ENCODE data around the gene GPI. TPM values are rescaled to one million over a fixed set of nuclear protein-coding genes. Genes with fewer than 3 reads are reported as not detected.

The GPI gene
- total and polyA plus RNA-seq, 2 donors (not counting 3 experiments of a cell fraction or from before 2014, with no cell fraction given): 131 to 273 TPM

- no peak overlapping the region for H2AFZ ChIP-seq (ENCODE audit: low read depth, low read length)
- no peaks in the 10 kb centered on the region for H3K9me3 ChIP-seq (replicated peaks; ENCODE audit: control insufficient read depth, insufficient read depth, low read length)
- dilution Hi-C loops (cut with MboI; ENCODE audit: extremely low pct_ligation_motif_present, low sequenced_read_pairs): loop anchor here (10.0 kb wide), 1 partner anchor 55 kb away; no protein-coding TSS in a partner anchor
- H3K36me3 ChIP-seq (ENCODE audit: control insufficient read depth in 2 of 2, extremely low read depth in 1 of 2, insufficient read depth in 2 of 2, low read length in 2 of 2): peaks cover 7 to 15% of the 10 kb centered on the region in 2 experiments
- DNase-seq (ENCODE audit: low read depth, low spot score) (peak; percentile 60), FAIRE-seq (peak; percentile 8)
- peak overlapping the region; percentile 72 for H3K4me2 ChIP-seq (ENCODE audit: insufficient read depth, low read length)
- peaks cover 49% of the 10 kb centered on the region for H3K4me1 ChIP-seq (ENCODE audit: control insufficient read depth, extremely low read depth, insufficient read depth, low read length)
- ChIA-PET POLR2A (interaction anchor here (0.7 to 1.3 kb wide), 2 partner anchors 11 to 50 kb away, joined by 3 to 5 read pairs; no protein-coding TSS in a partner anchor), CTCF (interaction anchor here (0.8 to 1.3 kb wide), 4 partner anchors 16 to 88 kb away, joined by 3 to 7 read pairs (median 4); no protein-coding TSS in a partner anchor)
- H3K9me1 ChIP-seq (replicated peaks; ENCODE audit: control insufficient read depth, extremely low read depth, insufficient read depth, low read length): no peaks in the 10 kb centered on the region
- no peaks in the 10 kb centered on the region for H4K20me1 ChIP-seq (replicated peaks; ENCODE audit: control insufficient read depth, extremely low read depth, insufficient read depth, low read length)
- BruUV-seq (replicated peaks): TSS peak; percentile 39
- no peak overlapping the region for H3K4me3 ChIP-seq (replicated peaks in 1 of 3; ENCODE audit: insufficient read depth in 1 of 3, low read depth in 1 of 3, low read length in 3 of 3)
- peak overlapping the region; percentile 74 for H3K9ac ChIP-seq (replicated peaks; ENCODE audit: extremely low read depth, insufficient read depth, low read length)
- H3K79me2 ChIP-seq (ENCODE audit: control insufficient read depth, insufficient read depth, low read length): peaks cover 22% of the 10 kb centered on the region
- H3K27ac ChIP-seq (ENCODE audit: insufficient read depth, low read depth, low read length): peak overlapping the region; percentile 98
- intact Hi-C loops (cut with micrococcal nuclease): no loop called here
- TF ChIP-seq MYC (IDR thresholded peaks at IDR 0.05; ENCODE audit: low read depth, low read length) (no peak), EZH2 (IDR thresholded peaks at IDR 0.05; ENCODE audit: borderline replicate concordance, low read depth, low read length, severe bottlenecking) (no peak), JUN (IDR thresholded peaks at IDR 0.05; ENCODE audit: borderline replicate concordance, insufficient read depth, insufficient read length, low read depth) (no peak), MAX (IDR thresholded peaks at IDR 0.05; ENCODE audit: insufficient read depth, insufficient read length) (no peak), FOS (IDR thresholded peaks at IDR 0.05; ENCODE audit: borderline replicate concordance, insufficient read depth, low read length) (no peak), POLR2A (IDR thresholded peaks at IDR 0.05; ENCODE audit: low read depth, low read length) (no peak), CTCF (IDR thresholded peaks at IDR 0.05; ENCODE audit: extremely low read depth in 1 of 2, insufficient read depth in 1 of 2, low read depth in 1 of 2, low read length in 2 of 2) (no peak), GATA2 (IDR thresholded peaks at IDR 0.05; ENCODE audit: insufficient read depth, insufficient read length, low read depth, low read length) (no peak), POLR2AphosphoS5 (IDR thresholded peaks at IDR 0.05; ENCODE audit: insufficient read depth, low read depth, low read length) (no peak)
- no peaks in the 10 kb centered on the region for H3K27me3 ChIP-seq (ENCODE audit: control insufficient read depth in 2 of 2, insufficient read depth in 2 of 2, low read length in 2 of 2)
Measured at GRCh38 chr19:34320277-34320676, 44.7 kb upstream of the GPI start.
